H1 (cell line): Measurements from ENCODE around the gene KCNE3. TPM values are rescaled to one million over a fixed set of nuclear protein-coding genes. Genes with fewer than 3 reads are reported as not detected.

ENCODE experiments used
- CTCF ChIA-PET: fragments of 300-600 bp; sonication (Branson Sonifier 250); formaldehyde crosslinking; loops from one replicate; lab custom pipeline; 2021; ENCODE audit not compliant: partially characterized antibody; lab: Charles Lee
- POLR2A ChIA-PET: fragments of 300-600 bp; sonication (Branson Sonifier 250); formaldehyde crosslinking; loops from one replicate; lab custom pipeline; 2021; ENCODE audit warnings: inconsistent platforms; ENCODE audit not compliant: partially characterized antibody; lab: Charles Lee
- DNase-seq, 2 experiments: peaks; one replicate each; pipeline versions ENCODE4 v3.0.0 to v3.0.0-alpha.2; 2010 to 2022; ENCODE audit warnings: low spot score in 2 of 2, low read depth in 1 of 2, mixed read lengths in 1 of 2
- FAIRE-seq: peaks from 2 replicates; lab custom pipeline; 2011; peaks lifted over from hg19 to GRCh38; lab: Jason Lieb, UNC
- H2AFZ ChIP-seq: 2 replicates; pipeline ENCODE4 v1.8.1; 2012; ENCODE audit warnings: low read length, inconsistent platforms
- H2AK5ac ChIP-seq: 2 replicates; pipeline ENCODE4 v1.6.1; 2013; ENCODE audit warnings: low read depth, low read length
- H2BK120ac ChIP-seq: replicated peaks from 2 replicates; pipeline ENCODE3; 2013; ENCODE audit warnings: low read depth, low read length, inconsistent platforms
- H2BK12ac ChIP-seq: 2 replicates; pipeline ENCODE4 v1.6.1; 2013; ENCODE audit warnings: low read depth, low read length
- H2BK15ac ChIP-seq: 2 replicates; pipeline ENCODE4 v1.6.1; 2013; ENCODE audit warnings: low read length
- H2BK20ac ChIP-seq: 2 replicates; pipeline ENCODE4 v1.6.1; 2013; ENCODE audit warnings: low read length
- H2BK5ac ChIP-seq: 2 replicates; pipeline ENCODE4 v1.6.1; 2013; ENCODE audit warnings: low read depth, low read length
- H3K14ac ChIP-seq: 2 replicates; pipeline ENCODE4 v1.6.1; 2013; ENCODE audit warnings: inconsistent platforms; ENCODE audit not compliant: insufficient read length
- H3K18ac ChIP-seq: 2 replicates; pipeline ENCODE4 v1.6.1; 2013; ENCODE audit warnings: low read length; ENCODE audit errors: extremely low read depth
- H3K23ac ChIP-seq: 2 replicates; pipeline ENCODE4 v1.6.1; 2013; ENCODE audit warnings: inconsistent platforms; ENCODE audit not compliant: insufficient read length
- H3K23me2 ChIP-seq: 2 replicates; pipeline ENCODE4 v1.6.1; 2013; ENCODE audit warnings: low read depth, low read length
- H3K27ac ChIP-seq: 2 replicates; pipeline ENCODE4 v1.6.1; 2011; ENCODE audit warnings: low read depth, low read length, inconsistent platforms
- H3K27me3 ChIP-seq, 4 experiments: replicated peaks in 1 of 4; 1 replicate in 1 of 4; 2 replicates in 3 of 4; pipeline versions ENCODE4 v1.6.1 to v1.8.1; 2011 to 2013; ENCODE audit warnings: low read length in 3 of 4, mild to moderate bottlenecking in 3 of 4, inconsistent platforms in 2 of 4, mixed read lengths in 2 of 4, moderate library complexity in 1 of 4; ENCODE audit not compliant: control insufficient read depth in 3 of 4, insufficient read depth in 3 of 4; ENCODE audit errors: extremely low read depth in 1 of 4
- H3K36me3 ChIP-seq, 4 experiments: 2 replicates each; pipeline versions ENCODE4 v1.6.1 to v1.8.1; 2011 to 2013; ENCODE audit warnings: mild to moderate bottlenecking in 4 of 4, low read length in 3 of 4, moderate library complexity in 2 of 4, control low read depth in 1 of 4, inconsistent platforms in 1 of 4; ENCODE audit not compliant: insufficient read depth in 4 of 4, control insufficient read depth in 2 of 4
- H3K4ac ChIP-seq: replicated peaks from 2 replicates; pipeline ENCODE3; 2013; ENCODE audit warnings: low read length, low read depth, mixed read lengths, inconsistent platforms; ENCODE audit not compliant: insufficient read length
- H3K4me1 ChIP-seq, 4 experiments: replicated peaks in 1 of 4; 1 replicate in 1 of 4; 2 replicates in 3 of 4; pipeline versions ENCODE4 v1.6.1 to v1.8.1; 2011 to 2013; ENCODE audit warnings: low read length in 3 of 4, inconsistent platforms in 2 of 4, mixed read lengths in 1 of 4; ENCODE audit not compliant: insufficient read depth in 4 of 4, control insufficient read depth in 3 of 4
- H3K4me2 ChIP-seq, 2 experiments: 2 replicates each; pipeline versions ENCODE4 v1.6.1 to v1.8.1; 2011 to 2013; ENCODE audit warnings: low read depth in 2 of 2, low read length in 2 of 2, control low read depth in 1 of 2, inconsistent platforms in 1 of 2, mild to moderate bottlenecking in 1 of 2; ENCODE audit not compliant: insufficient read depth in 1 of 2
- H3K4me3 ChIP-seq, 4 experiments: fragments of 200-600, 300-600 bp in 1 of 4; sonication (generic), shearing (Covaris generic), sonication (Bioruptor Twin) in 1 of 4; 2 replicates each; pipeline versions ENCODE4 v1.5.1 to v1.8.1; 2011 to 2016; ENCODE audit warnings: low read length in 4 of 4, low read depth in 3 of 4, control low read depth in 2 of 4, inconsistent platforms in 2 of 4, mild to moderate bottlenecking in 2 of 4, mixed read lengths in 1 of 4, moderate library complexity in 1 of 4; ENCODE audit not compliant: insufficient read depth in 2 of 4; ENCODE audit errors: extremely low read depth in 1 of 4
- H3K56ac ChIP-seq: replicated peaks from 2 replicates; pipeline ENCODE3; 2013; ENCODE audit warnings: low read depth, mild to moderate bottlenecking, mixed read lengths, low read length, inconsistent platforms; ENCODE audit not compliant: insufficient read length
- H3K79me1 ChIP-seq: 2 replicates; pipeline ENCODE4 v1.6.1; 2013; ENCODE audit warnings: low read depth, low read length, control low read depth
- H3K79me2 ChIP-seq, 2 experiments: 2 replicates each; pipeline versions ENCODE4 v1.6.1 to v1.8.1; 2012 to 2013; ENCODE audit warnings: low read length in 2 of 2, mild to moderate bottlenecking in 2 of 2, inconsistent platforms in 1 of 2; ENCODE audit not compliant: insufficient read depth in 2 of 2, control insufficient read depth in 1 of 2
- H3K9ac ChIP-seq, 4 experiments: replicated peaks in 1 of 4; 1 replicate in 1 of 4; 2 replicates in 3 of 4; pipeline versions ENCODE4 v1.6.1 to v1.8.1; 2011 to 2013; ENCODE audit warnings: low read depth in 3 of 4, low read length in 3 of 4, control low read depth in 2 of 4, mild to moderate bottlenecking in 2 of 4, moderate library complexity in 2 of 4, inconsistent platforms in 1 of 4; ENCODE audit errors: extremely low read depth in 1 of 4
- H3K9me3 ChIP-seq, 2 experiments: 2 replicates each; pipeline versions ENCODE4 v1.6.1 to v1.8.1; 2012 to 2013; ENCODE audit warnings: mild to moderate bottlenecking in 2 of 2, moderate library complexity in 2 of 2, control low read depth in 1 of 2, inconsistent platforms in 1 of 2, low read depth in 1 of 2, low read length in 1 of 2, mixed read lengths in 1 of 2; ENCODE audit not compliant: insufficient read depth in 2 of 2
- H4K20me1 ChIP-seq, 2 experiments: replicated peaks in 1 of 2; 2 replicates each; pipeline versions ENCODE3 to v1.8.1; 2011 to 2013; ENCODE audit warnings: inconsistent platforms in 2 of 2, low read length in 2 of 2, mild to moderate bottlenecking in 1 of 2; ENCODE audit not compliant: insufficient read depth in 2 of 2, control insufficient read depth in 1 of 2
- H4K5ac ChIP-seq: 2 replicates; pipeline ENCODE4 v1.6.1; 2013; ENCODE audit warnings: low read length, low read depth, mixed read lengths, inconsistent platforms; ENCODE audit not compliant: insufficient read length
- H4K8ac ChIP-seq: 2 replicates; pipeline ENCODE4 v1.8.0; 2013; ENCODE audit warnings: mild to moderate bottlenecking, moderate library complexity, low read length, inconsistent platforms; ENCODE audit not compliant: insufficient read depth; ENCODE audit errors: extremely low read depth
- H4K91ac ChIP-seq: replicated peaks from 2 replicates; pipeline ENCODE3; 2013; ENCODE audit warnings: low read length, mixed read lengths, inconsistent platforms; ENCODE audit not compliant: insufficient read length
- BACH1 ChIP-seq: IDR thresholded peaks from 2 replicates; pipeline ENCODE4 v1.6.1; 2012; ENCODE audit warnings: low read length, improper control_type of control experiment
- WGBS, 2 experiments: shearing (Covaris generic) in 1 of 2; methylation state at CpG; one replicate each; pipeline versions ENCODE4 v1.1.6 to v1.1.7; 2013 to 2015; ENCODE audit warnings: low lambda C conversion rate in 2 of 2, mixed read lengths in 2 of 2, inconsistent platforms in 1 of 2, low coverage in 1 of 2, missing lambda C conversion rate in 1 of 2; ENCODE audit not compliant: insufficient replicate concordance in 2 of 2, insufficient coverage in 1 of 2, insufficient read length in 1 of 2; ENCODE audit errors: extremely low coverage in 1 of 2, missing lambda C conversion rate in 1 of 2; 5-methylcytosine and 5-hydroxymethylcytosine counted together
- polyA plus RNA-seq, 7 experiments: library from polyadenylated mRNA; depleted of rRNA in 3 of 7; stranded (reverse) in 5 of 7; unstranded in 2 of 7; fragments of >200 nt in 5 of 7; fragments of 200-250 nt in 2 of 7; gene quantifications; 1 replicate in 5 of 7; 2 replicates in 1 of 7; 4 replicates in 1 of 7; pipeline versions ENCODE4 v1.2.1 to v1.2.3, GENCODE V29; 2011 to 2013; ENCODE audit warnings: missing spikeins in 2 of 7, mixed read lengths in 2 of 7
- small RNA-seq: library from polyadenylated mRNA; stranded (forward); fragments of <200 nt; extraction: miRNeasy Mini kit (QIAGEN cat#:217004); gene quantifications from one replicate; pipeline ENCODE3, GENCODE V24; 2013; ENCODE audit not compliant: insufficient read depth
- total RNA-seq: library from RNA; stranded (reverse); fragmentation: NEBNext Ultra II Directional; extraction: Animal tissue kit (Norgen Biotek cat#: 25700); gene quantifications from 2 replicates; pipeline ENCODE4 v1.2.1, GENCODE V29; 2021

KCNE3 gene
- total and polyA plus RNA-seq, 2 of the 8 experiments (the other 6 are each of a cell fraction or from before 2014, with no cell fraction given) = 1.9 to 3.5 TPM

DNA sequence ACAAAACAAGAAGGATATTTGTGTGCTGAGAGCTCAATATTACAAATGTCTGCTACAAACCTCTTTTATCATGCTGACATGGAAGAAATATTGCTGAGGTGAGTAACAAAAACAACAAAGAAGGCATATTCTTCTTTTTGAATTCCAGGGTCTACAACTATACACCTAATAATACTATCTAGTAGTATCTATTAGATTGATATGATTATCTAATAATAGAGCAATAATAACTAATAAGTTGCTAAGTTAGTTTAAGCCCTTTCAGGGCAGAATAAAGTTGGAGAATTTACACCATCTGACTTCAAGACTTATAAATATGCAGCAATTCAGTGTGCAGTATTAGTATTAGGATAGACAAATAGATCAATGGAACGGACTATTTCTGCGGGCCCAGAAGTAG lies 57.7 kb downstream of the KCNE3 start:
- no peak overlapping the region for H3K4me3 ChIP-seq
- no peak overlapping the region for H3K9ac ChIP-seq
- no peak overlapping the region for H2BK120ac ChIP-seq
- ChIA-PET CTCF (interaction anchor here (1.8 kb wide), 1 partner anchor 44 kb away, joined by 4 read pairs; no protein-coding TSS in a partner anchor), POLR2A (no interaction called here)
- no peak overlapping the region for H4K91ac ChIP-seq
- no peak overlapping the region for H2BK12ac ChIP-seq
- FAIRE-seq (no peak), DNase-seq (no peak)
- no peak overlapping the region for H2BK15ac ChIP-seq
- no peaks in the 10 kb centered on the region for H3K9me3 ChIP-seq
- no peak overlapping the region for H2BK20ac ChIP-seq
- no peak for TF ChIP-seq BACH1
- H3K56ac ChIP-seq = no peak overlapping the region
- no peak overlapping the region for H3K27ac ChIP-seq
- no peak overlapping the region for H2BK5ac ChIP-seq
- no peak overlapping the region for H2AK5ac ChIP-seq
- 89% methylated on average over 2 of the region's 2 CpGs; no CpG with 5 or more reads in 1 of the 2 experiments for WGBS, 2 experiments
- no peak overlapping the region for H4K8ac ChIP-seq
- no peak overlapping the region for H4K5ac ChIP-seq
- no peak overlapping the region for H2AFZ ChIP-seq
- peaks cover 0 to 4% (median 0%) of the 10 kb centered on the region in 4 experiments; a peak in 1 of 7 replicates for H3K4me1 ChIP-seq
- no peak overlapping the region for H3K23ac ChIP-seq
- no peaks in the 10 kb centered on the region for H3K23me2 ChIP-seq
- no peaks in the 10 kb centered on the region for H4K20me1 ChIP-seq
- H3K79me2 ChIP-seq = no peaks in the 10 kb centered on the region
- H3K18ac ChIP-seq = no peak overlapping the region
- no peak overlapping the region for H3K4ac ChIP-seq
- H3K36me3 ChIP-seq = no peaks in the 10 kb centered on the region
- H3K4me2 ChIP-seq = no peak overlapping the region
- no peaks in the 10 kb centered on the region for H3K79me1 ChIP-seq
- no peaks in the 10 kb centered on the region for H3K27me3 ChIP-seq
- no peak overlapping the region for H3K14ac ChIP-seq

Small RNAs within 50 kb of the gene (small RNA-seq; reads per million reads assigned to genes)
- gene CYCSP27 = not detected

Other genes starting within 250 kb of the KCNE3 start
- not detected in 2 replicates for gene P4HA3, start 155.9 kb downstream of the KCNE3 start, total RNA-seq
- gene P4HA3, start 155.9 kb downstream of the KCNE3 start, polyA plus RNA-seq (2011; rRNA removed) = 0.05 and 0.06 TPM in 2 replicates
- gene PGM2L1, start 69.1 kb downstream of the KCNE3 start, total RNA-seq = 40.0 and 42.7 TPM in 2 replicates
- gene PGM2L1, start 69.1 kb downstream of the KCNE3 start, polyA plus RNA-seq (2011; rRNA removed) = 5.0 and 5.5 TPM in 2 replicates
- 6.4 and 7.7 TPM in 2 replicates for gene LIPT2, start 26.2 kb upstream of the KCNE3 start, total RNA-seq
- 16.4 and 16.7 TPM in 2 replicates for gene LIPT2, start 26.2 kb upstream of the KCNE3 start, polyA plus RNA-seq (2011; rRNA removed)
- gene POLD3, start 125.0 kb upstream of the KCNE3 start, total RNA-seq = 29.3 and 30.5 TPM in 2 replicates
- gene POLD3, start 125.0 kb upstream of the KCNE3 start, polyA plus RNA-seq (2011; rRNA removed) = 10.1 and 18.1 TPM in 2 replicates